Naive B cell (primary cell): ENCODE results near the gene ADH6. TPM values are rescaled to one million over a fixed set of nuclear protein-coding genes. Genes with fewer than 3 reads are reported as not detected.
"Not testable (repeated sequence)": the region's sequence is repeated elsewhere in the genome, so short reads cannot be mapped to it uniquely, and the experiment has no call there.

Experiments used
- ATAC-seq, 2 donors: fragments of 150-1000 bp; cut with Tn5 transposase; 2 replicates each; pipeline ENCODE4 v1.10.0; 2021; ENCODE audit warnings: low read depth in 2 of 2, mild to moderate bottlenecking in 2 of 2, moderate library complexity in 2 of 2
- DNase-seq: peaks from one replicate; pipeline ENCODE4 v3.0.0; 2022
- H3K27ac Mint-ChIP-seq, 6 donors: one replicate each; pipeline ENCODE4 v1.8.0; 2020 to 2022; ENCODE audit warnings: mild to moderate bottlenecking in 6 of 6, mixed read lengths in 6 of 6, moderate library complexity in 5 of 6, inconsistent platforms in 2 of 6
- H3K27me3 Mint-ChIP-seq, 3 donors: one replicate each; pipeline ENCODE4 v1.8.0; 2021 to 2022; ENCODE audit warnings: mixed read lengths in 3 of 3, mild to moderate bottlenecking in 1 of 3
- H3K36me3 Mint-ChIP-seq, 2 donors: one replicate each; pipeline ENCODE4 v1.8.0; 2020 to 2022; ENCODE audit warnings: mixed read lengths in 2 of 2, inconsistent platforms in 1 of 2, mild to moderate bottlenecking in 1 of 2
- H3K4me1 Mint-ChIP-seq, 3 donors: one replicate each; pipeline ENCODE4 v1.8.0; 2020 to 2022; ENCODE audit warnings: mixed read lengths in 3 of 3, inconsistent platforms in 1 of 3, mild to moderate bottlenecking in 1 of 3, moderate library complexity in 1 of 3
- H3K4me3 Mint-ChIP-seq, 8 donors: one replicate each; pipeline ENCODE4 v1.8.0; 2020 to 2022; ENCODE audit warnings: mild to moderate bottlenecking in 8 of 8, mixed read lengths in 8 of 8, moderate library complexity in 8 of 8, inconsistent platforms in 2 of 8
- H3K9me3 Mint-ChIP-seq, 7 donors: one replicate each; pipeline ENCODE4 v1.8.0; 2020 to 2022; ENCODE audit warnings: mixed read lengths in 7 of 7, mild to moderate bottlenecking in 5 of 7, inconsistent platforms in 2 of 7, moderate library complexity in 1 of 7
- polyA plus RNA-seq, 6 donors: library from polyadenylated mRNA; unstranded; fragments of 300-500 nt; fragmentation: Illumina TruSeq; gene quantifications; one replicate each; pipeline ENCODE4 v1.2.3, GENCODE V29; 2021; ENCODE audit warnings: low read depth in 6 of 6

Gene ADH6
- polyA plus RNA-seq, 6 donors from 2014 or later, result 0.64 TPM; not detected in 5

- H3K27ac Mint-ChIP-seq, result no peak overlapping the region
- H3K9me3 Mint-ChIP-seq, result peaks cover 0 to 2% (median 0%) of the 10 kb centered on the region in 7 donors
- no peaks in the 10 kb centered on the region for H3K27me3 Mint-ChIP-seq
Measured at GRCh38 chr4:99208719-99209075, 10.3 kb downstream of the ADH6 start.

GRCh38 chr4:99207911-99208718, 10.9 kb downstream of the ADH6 start:
- H3K4me3 Mint-ChIP-seq, result no peak overlapping the region

More at GRCh38 chr4:99208719-99209075, 10.3 kb downstream of the ADH6 start:
- Mint-ChIP-seq H3K4me3 (no peak overlapping the region), H3K4me1 (no peaks in the 10 kb centered on the region), H3K36me3 (no peaks in the 10 kb centered on the region)
- no peak for DNase-seq
- no peak for ATAC-seq

GRCh38 chr4:99207069-99207743, 11.8 kb downstream of the ADH6 start:
- ATAC-seq (no peak), DNase-seq (no peak)
- no peak overlapping the region for H3K27ac Mint-ChIP-seq
- H3K36me3 Mint-ChIP-seq, result no peaks in the 10 kb centered on the region
- no peak overlapping the region for H3K4me3 Mint-ChIP-seq
- H3K9me3 Mint-ChIP-seq, result peaks cover 0 to 2% (median 0%) of the 10 kb centered on the region in 7 donors
- no peaks in the 10 kb centered on the region for H3K27me3 Mint-ChIP-seq
- no peaks in the 10 kb centered on the region for H3K4me1 Mint-ChIP-seq

More at GRCh38 chr4:99207911-99208718, 10.9 kb downstream of the ADH6 start:
- Mint-ChIP-seq H3K36me3 (no peaks in the 10 kb centered on the region), H3K27ac (no peak overlapping the region), H3K4me1 (no peaks in the 10 kb centered on the region), H3K9me3 (peaks cover 0 to 2% (median 0%) of the 10 kb centered on the region in 7 donors), H3K27me3 (no peaks in the 10 kb centered on the region)
- no peak for DNase-seq
- ATAC-seq, result no peak

- no peak overlapping the region for H3K27ac Mint-ChIP-seq
- H3K4me3 Mint-ChIP-seq, result no peak overlapping the region
- no peak for ATAC-seq
Measured at GRCh38 chr4:99205153-99205979, 13.7 kb downstream of the ADH6 start.

GRCh38 chr4:99202536-99202935, 16.5 kb downstream of the ADH6 start:
- peaks cover 0 to 14% of the 10 kb centered on the region in 2 donors for H3K36me3 Mint-ChIP-seq
- no peaks in the 10 kb centered on the region for H3K27me3 Mint-ChIP-seq
- no peak overlapping the region for H3K27ac Mint-ChIP-seq
- DNase-seq (no peak), ATAC-seq (no peak)
- H3K4me1 Mint-ChIP-seq, result no peaks in the 10 kb centered on the region
- no peak overlapping the region for H3K4me3 Mint-ChIP-seq
- H3K9me3 Mint-ChIP-seq, result peaks cover 0 to 8% (median 2%) of the 10 kb centered on the region in 7 donors

More at GRCh38 chr4:99205153-99205979, 13.7 kb downstream of the ADH6 start:
- Mint-ChIP-seq H3K9me3 (peaks cover 0 to 2% (median 0%) of the 10 kb centered on the region in 7 donors), H3K36me3 (no peaks in the 10 kb centered on the region), H3K4me1 (no peaks in the 10 kb centered on the region), H3K27me3 (no peaks in the 10 kb centered on the region)
- no peak for DNase-seq

- peaks cover 0 to 14% of the 10 kb centered on the region in 2 donors for H3K36me3 Mint-ChIP-seq
- H3K27me3 Mint-ChIP-seq, result no peaks in the 10 kb centered on the region
- no peak for ATAC-seq
- no peak overlapping the region for H3K4me3 Mint-ChIP-seq
- H3K4me1 Mint-ChIP-seq, result no peaks in the 10 kb centered on the region
- H3K27ac Mint-ChIP-seq, result no peak overlapping the region
- DNase-seq, result no peak
- H3K9me3 Mint-ChIP-seq, result peaks cover 0 to 8% (median 2%) of the 10 kb centered on the region in 7 donors
Measured at GRCh38 chr4:99202094-99202493, 17.0 kb downstream of the ADH6 start.

GRCh38 chr4:99201690-99202089, 17.4 kb downstream of the ADH6 start:
- no peaks in the 10 kb centered on the region for H3K27me3 Mint-ChIP-seq
- no peak overlapping the region for H3K27ac Mint-ChIP-seq
- no peaks in the 10 kb centered on the region for H3K4me1 Mint-ChIP-seq
- ATAC-seq, result no peak
- H3K9me3 Mint-ChIP-seq, result peaks cover 0 to 8% (median 2%) of the 10 kb centered on the region in 7 donors
- H3K36me3 Mint-ChIP-seq, result peaks cover 0 to 14% of the 10 kb centered on the region in 2 donors
- DNase-seq, result no peak
- no peak overlapping the region for H3K4me3 Mint-ChIP-seq

- H3K27ac Mint-ChIP-seq, result no peak overlapping the region
- ATAC-seq, result no peak
- no peak for DNase-seq
- H3K27me3 Mint-ChIP-seq, result no peaks in the 10 kb centered on the region
- H3K4me1 Mint-ChIP-seq, result no peaks in the 10 kb centered on the region
- no peak overlapping the region for H3K4me3 Mint-ChIP-seq
- peaks cover 0 to 14% of the 10 kb centered on the region in 2 donors for H3K36me3 Mint-ChIP-seq
- H3K9me3 Mint-ChIP-seq, result peaks cover 0 to 8% (median 3%) of the 10 kb centered on the region in 7 donors
Measured at GRCh38 chr4:99200138-99200537, 18.9 kb downstream of the ADH6 start.

GRCh38 chr4:99190336-99190735, 28.7 kb downstream of the ADH6 start:
- DNase-seq (no peak), ATAC-seq (no peak)
- Mint-ChIP-seq H3K9me3 (peaks cover 6 to 55% (median 31%) of the 10 kb centered on the region in 7 donors), H3K27me3 (no peaks in the 10 kb centered on the region), H3K4me3 (no peak overlapping the region), H3K27ac (no peak overlapping the region), H3K4me1 (no peaks in the 10 kb centered on the region), H3K36me3 (peaks cover 10 to 41% of the 10 kb centered on the region in 2 donors)

- peaks cover 10 to 46% of the 10 kb centered on the region in 2 donors for H3K36me3 Mint-ChIP-seq
Measured at GRCh38 chr4:99189900-99190299, 29.1 kb downstream of the ADH6 start.

GRCh38 chr4:99186029-99186428, 33.0 kb downstream of the ADH6 start:
- peaks cover 9 to 56% (median 32%) of the 10 kb centered on the region in 7 donors for H3K9me3 Mint-ChIP-seq
- H3K27me3 Mint-ChIP-seq, result no peaks in the 10 kb centered on the region
- H3K4me1 Mint-ChIP-seq, result no peaks in the 10 kb centered on the region
- H3K27ac Mint-ChIP-seq, result no peak overlapping the region
- H3K36me3 Mint-ChIP-seq, result peaks cover 16 to 53% of the 10 kb centered on the region in 2 donors
- no peak overlapping the region for H3K4me3 Mint-ChIP-seq
- DNase-seq (no peak), ATAC-seq (no peak)

More at GRCh38 chr4:99189900-99190299, 29.1 kb downstream of the ADH6 start:
- not testable (repeated sequence) for H3K27me3 Mint-ChIP-seq, H3K27ac Mint-ChIP-seq, ATAC-seq, H3K4me3 Mint-ChIP-seq, H3K4me1 Mint-ChIP-seq, DNase-seq
- peaks cover 9 to 59% (median 32%) of the 10 kb centered on the region in 7 donors for H3K9me3 Mint-ChIP-seq

GRCh38 chr4:99185581-99185980, 33.5 kb downstream of the ADH6 start:
- Mint-ChIP-seq H3K4me3 (no peak overlapping the region), H3K36me3 (peaks cover 16 to 48% of the 10 kb centered on the region in 2 donors), H3K27ac (no peak overlapping the region), H3K4me1 (no peaks in the 10 kb centered on the region), H3K9me3 (peaks cover 6 to 51% (median 27%) of the 10 kb centered on the region in 7 donors), H3K27me3 (no peaks in the 10 kb centered on the region)
- DNase-seq (no peak), ATAC-seq (no peak)

GRCh38 chr4:99180382-99181070, 38.5 kb downstream of the ADH6 start:
- Mint-ChIP-seq H3K27ac (no peak overlapping the region), H3K4me3 (no peak overlapping the region), H3K9me3 (peaks cover 11 to 42% (median 24%) of the 10 kb centered on the region in 7 donors), H3K27me3 (peaks cover 0 to 5% (median 0%) of the 10 kb centered on the region in 3 donors), H3K4me1 (no peaks in the 10 kb centered on the region), H3K36me3 (peaks cover 16 to 29% of the 10 kb centered on the region in 2 donors)
- ATAC-seq (no peak), DNase-seq (no peak)
